HG03159 (cell line): ENCODE measurements around the gene MSH3.
"Not testable (repeated sequence)": the region's sequence is repeated elsewhere in the genome, so short reads cannot be mapped to it uniquely, and the experiment has no call there.

ENCODE experiments used
- ATAC-seq: cut with Tn5 transposase; IDR thresholded peaks from one replicate; pipeline ENCODE4 v1.9.1; 2021; ENCODE audit warnings: mild to moderate bottlenecking, moderate library complexity; ENCODE audit not compliant: unreplicated experiment

Gene MSH3

DNA sequence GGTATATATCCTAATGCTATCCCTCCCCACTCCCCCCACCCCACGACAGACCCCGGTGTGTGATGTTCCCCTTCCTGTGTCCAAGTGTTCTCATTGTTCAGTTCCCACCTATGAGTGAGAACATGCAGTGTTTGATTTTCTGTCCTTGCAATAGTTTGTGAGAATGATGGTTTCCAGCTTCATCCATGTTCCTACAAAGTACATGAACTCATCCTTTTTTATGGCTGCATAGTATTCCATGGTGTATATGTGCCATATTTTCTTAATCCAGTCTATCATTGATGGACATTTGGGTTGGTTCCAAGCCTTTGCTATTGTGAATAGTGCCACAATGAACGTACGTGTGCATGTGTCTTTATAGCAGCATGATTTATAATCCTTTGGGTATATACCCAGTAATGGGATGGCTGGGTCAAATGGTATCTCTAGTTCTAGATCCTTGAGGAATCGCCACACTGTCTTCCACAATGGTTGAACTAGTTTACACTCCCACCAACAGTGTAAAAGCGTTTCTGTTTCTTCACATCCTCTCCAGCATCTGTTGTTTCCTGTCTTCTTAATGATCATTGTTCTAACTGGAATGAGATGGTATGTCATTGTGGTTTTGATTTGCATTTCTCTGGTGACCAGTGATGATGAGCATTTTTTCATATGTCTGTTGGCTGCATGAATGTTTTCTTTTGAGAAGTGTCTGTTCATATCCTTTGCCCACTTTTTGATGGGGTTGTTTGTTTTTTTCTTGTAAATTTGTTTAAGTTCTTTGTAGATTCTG is 186.8 kb downstream of the MSH3 start:
- ATAC-seq: not testable (repeated sequence)

- not testable (repeated sequence) for ATAC-seq
Observed at GRCh38 chr5:80846422-80846821, 192.0 kb downstream of the MSH3 start.

- ATAC-seq: not testable (repeated sequence)
Observed at GRCh38 chr5:80850168-80850567, 195.7 kb downstream of the MSH3 start.

- ATAC-seq: no peak
Observed at GRCh38 chr5:80852331-80853245, 198.1 kb downstream of the MSH3 start.

- no peak for ATAC-seq
Observed at GRCh38 chr5:80853413-80853812, 199.0 kb downstream of the MSH3 start.

DNA sequence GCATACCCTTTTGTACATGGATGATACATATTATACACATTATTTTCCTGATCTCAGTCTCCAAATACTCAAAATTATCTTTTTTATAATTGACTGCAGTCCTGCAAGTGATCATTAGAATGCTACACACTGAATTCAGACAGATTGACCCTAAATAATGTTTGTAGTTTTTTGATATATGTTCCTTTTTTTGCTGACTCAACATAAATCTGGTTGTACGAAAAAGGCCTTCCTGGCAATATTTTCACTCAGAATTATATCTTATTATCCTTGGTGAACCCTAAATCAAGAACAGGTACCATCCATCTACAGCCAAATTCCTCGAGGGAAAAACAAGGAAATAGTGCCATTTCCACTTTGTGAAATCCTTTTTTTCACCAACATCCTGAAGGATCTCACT is 200.1 kb downstream of the MSH3 start:
- no peak for ATAC-seq

- no peak for ATAC-seq
Observed at GRCh38 chr5:80860924-80861613, 206.6 kb downstream of the MSH3 start.

- no peak for ATAC-seq
Observed at GRCh38 chr5:80863708-80864107, 209.3 kb downstream of the MSH3 start.

- ATAC-seq: no peak
Observed at GRCh38 chr5:80864109-80864508, 209.7 kb downstream of the MSH3 start.

DNA sequence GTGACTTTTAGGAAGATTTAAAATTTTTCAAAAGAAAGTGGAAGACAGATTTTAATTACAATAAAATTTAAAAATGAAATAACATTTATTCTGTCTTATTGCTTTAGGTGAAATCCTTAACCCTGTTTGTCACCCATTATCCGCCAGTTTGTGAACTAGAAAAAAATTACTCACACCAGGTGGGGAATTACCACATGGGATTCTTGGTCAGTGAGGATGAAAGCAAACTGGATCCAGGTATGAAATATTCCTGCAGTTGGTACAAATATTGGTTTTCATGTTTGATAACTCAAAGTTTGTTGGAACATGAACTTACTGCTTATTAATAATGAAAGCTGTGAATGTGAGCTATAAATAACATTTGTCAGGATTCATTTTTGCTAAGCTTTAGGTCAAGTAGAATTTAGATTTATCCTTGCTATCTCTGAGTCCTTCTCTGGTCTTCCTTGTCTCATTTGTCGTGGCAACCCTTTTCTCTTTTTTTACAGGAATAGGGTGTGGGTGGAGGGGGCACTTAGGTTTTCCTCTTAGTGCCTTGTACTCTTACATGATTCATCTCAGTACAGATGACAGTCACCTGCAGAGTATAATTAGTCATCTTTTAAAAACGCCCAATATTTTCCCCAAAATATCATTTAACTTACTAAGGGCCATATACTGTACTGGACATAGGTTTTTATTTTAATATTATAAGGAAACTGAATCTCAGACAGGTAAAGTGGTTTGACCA is 210.4 kb downstream of the MSH3 start:
- no peak for ATAC-seq

DNA sequence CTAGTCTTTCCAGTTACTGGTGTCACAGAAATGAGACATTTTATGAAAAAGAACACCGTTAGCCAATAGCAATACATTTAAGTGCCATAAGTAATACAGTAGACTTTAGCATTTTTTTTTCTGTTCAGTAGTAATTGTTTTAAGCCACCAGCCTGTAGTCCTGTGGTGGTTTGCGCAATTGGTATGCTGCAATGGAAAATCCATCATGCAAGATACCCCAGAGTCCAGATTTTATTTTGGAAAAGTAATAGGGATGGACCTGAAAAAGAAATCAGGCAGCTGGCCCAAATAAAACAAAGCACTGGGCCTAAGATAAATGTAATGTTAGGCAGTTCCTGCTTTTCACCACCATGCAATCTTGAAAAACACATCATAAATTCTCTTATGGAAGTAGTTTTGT is 211.1 kb downstream of the MSH3 start:
- ATAC-seq: no peak

DNA sequence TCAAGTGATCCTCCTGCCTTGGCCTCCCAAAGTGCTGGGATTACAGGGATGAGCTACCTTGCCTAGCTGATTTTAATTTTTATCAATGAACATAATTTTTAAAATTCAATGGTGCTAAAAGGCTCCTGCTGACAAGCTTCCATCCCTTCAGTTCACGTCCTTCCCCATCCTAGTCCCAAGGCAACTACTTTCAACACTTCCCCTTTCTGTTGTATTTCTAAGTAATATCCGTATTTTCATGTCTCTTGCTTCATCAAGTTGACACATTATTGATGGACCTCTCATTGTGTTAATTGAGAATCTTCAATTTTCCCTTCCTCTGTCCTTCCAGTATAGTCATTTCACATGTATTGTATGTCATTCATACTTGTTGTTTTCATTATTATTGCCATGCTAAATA is 211.9 kb downstream of the MSH3 start:
- ATAC-seq: no peak

DNA sequence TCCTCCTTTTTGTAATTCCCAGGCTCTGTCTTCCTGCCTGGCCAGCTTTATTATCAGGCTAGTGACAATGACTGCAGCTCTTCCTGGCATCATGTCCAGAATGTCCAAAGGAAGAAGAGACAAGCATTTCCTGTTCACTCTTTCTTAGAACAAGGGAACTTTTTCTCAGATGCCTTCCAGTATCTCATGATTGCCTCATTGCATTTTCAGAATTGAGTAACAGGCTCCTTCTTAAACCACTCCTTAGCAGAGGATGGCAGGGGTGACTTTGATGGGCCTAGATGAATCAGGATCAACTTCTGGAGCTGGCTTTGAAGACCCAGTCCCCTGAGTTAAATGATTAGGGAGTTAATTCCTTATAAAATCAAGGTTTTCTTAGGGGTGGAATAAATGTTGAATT is 212.8 kb downstream of the MSH3 start:
- ATAC-seq: no peak

DNA sequence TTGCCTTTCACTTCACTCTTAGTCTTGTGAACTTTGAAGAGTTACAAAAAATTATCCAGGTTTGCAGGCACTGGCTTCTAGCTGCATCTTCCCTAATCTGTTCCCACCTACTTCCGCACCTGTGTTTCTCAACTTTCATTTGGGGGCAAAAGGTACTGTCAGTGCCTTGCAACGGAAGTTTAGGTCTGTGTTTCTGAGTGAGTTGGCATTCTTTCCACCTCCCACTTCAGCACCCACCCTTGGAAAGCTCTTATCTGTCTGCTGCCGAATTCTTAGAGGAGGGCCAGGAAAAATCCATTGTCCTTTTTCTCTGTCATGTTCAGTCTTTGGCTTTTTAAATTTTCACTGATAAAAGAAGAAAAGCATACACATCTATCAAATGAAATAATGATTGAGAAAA is 216.0 kb downstream of the MSH3 start:
- ATAC-seq: no peak

DNA sequence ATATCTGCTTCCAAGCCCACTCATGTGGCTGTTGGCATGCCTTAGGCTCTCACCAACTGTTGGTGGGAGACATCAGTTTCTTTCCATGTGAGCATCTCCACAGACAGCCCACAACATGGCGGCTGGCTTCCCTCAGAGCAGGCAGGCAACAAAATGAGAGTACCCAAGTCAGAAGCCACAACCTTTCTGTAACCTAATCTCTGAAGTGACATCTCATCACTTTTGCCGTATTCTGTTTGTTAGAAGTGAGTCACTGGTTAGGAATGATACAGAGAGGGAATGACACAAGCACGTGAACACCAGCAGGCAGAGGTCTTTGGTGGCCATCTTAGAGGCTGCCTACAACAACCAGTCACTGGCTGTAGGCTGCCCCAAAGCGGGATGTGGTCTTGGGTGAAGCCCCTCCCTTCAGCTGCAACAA is 217.1 kb downstream of the MSH3 start:
- no peak for ATAC-seq

DNA sequence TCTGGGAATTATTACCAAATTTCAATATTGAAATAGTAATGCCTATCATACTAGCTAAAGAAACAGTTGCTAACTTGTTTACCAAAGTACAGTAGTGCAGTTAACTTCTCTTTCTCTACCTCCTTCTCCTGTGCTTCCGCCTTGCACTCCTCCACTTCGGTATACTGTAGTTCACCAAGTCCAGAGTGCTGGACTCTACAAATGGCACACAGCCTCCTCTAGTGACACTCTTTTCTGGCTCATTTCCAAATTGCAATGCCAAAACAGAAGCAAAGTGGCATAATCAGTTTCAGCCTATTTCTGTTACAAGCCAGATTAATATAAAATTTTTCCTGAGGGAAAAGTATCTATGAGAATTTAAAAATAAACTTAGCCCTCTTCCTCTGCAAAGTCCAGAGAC is 219.7 kb downstream of the MSH3 start:
- no peak for ATAC-seq

GRCh38 chr5:80877592-80877991 is 223.1 kb downstream of the MSH3 start:
- ATAC-seq: no peak

DNA sequence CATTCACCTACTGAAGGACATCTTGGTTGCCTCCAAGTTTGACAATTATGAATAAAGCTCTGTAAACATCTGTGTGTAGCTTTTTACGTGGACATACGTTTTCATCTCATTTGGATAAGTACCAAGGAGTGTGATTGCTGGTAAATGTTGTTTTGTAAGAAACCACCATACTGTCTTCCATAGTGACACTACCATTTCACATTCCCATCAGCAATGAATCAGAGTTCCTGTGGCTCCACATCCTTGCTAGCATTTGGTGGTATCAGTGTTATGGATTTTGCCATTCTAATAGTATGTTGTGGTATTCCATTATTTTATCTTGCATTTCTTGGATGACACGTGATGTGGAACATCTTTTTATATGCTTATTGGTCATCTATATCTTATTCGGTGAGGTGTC is 227.3 kb downstream of the MSH3 start:
- no peak for ATAC-seq

DNA sequence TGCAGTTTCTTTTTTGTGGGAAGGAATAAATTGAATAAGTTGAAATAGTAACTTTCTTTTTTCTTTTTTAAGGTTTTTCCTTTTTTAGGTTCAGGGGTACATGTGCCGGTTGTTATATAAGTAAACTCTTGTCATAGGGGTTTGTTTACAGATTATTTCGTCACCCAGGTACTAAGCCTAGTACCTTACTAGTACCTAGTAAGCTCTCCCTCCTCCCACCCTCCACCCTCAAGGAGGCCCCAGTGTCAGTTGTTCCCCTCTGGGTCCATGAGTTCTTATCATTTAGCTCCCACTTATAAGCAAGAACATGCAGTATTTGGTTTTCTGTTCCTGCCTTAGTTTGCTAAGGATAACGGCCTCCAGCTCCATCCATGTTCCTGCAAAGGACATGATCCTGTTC is 228.9 kb downstream of the MSH3 start:
- not testable (repeated sequence) for ATAC-seq

- no peak for ATAC-seq
Observed at GRCh38 chr5:80884086-80884813, 229.8 kb downstream of the MSH3 start.
